K562 (cell line): ENCODE results near the gene ABCA4. TPM values are rescaled to one million over a fixed set of nuclear protein-coding genes. Genes with fewer than 3 reads are reported as not detected.

Source experiments
- ATAC-seq: fragments of 200-7000 bp; cut with Tn5 transposase; 3 replicates; pipeline ENCODE4 v1.9.1; 2020; ENCODE audit warnings: moderate library complexity
- BruUV-seq: library from RNA; stranded (reverse); fragments of 400-500 nt; replicated peaks from 2 replicates; lab custom pipeline; 2021; lab: Mats Ljungman, UMichigan
- CTCF ChIA-PET: fragments of 300-600 bp; formaldehyde crosslinking; extraction: SDS; loops from one replicate; lab custom pipeline; 2021; ENCODE audit warnings: low intra/inter-chr PET ratio; lab: Yijun Ruan, JAX
- POLR2A ChIA-PET: fragments of 300-600, 350-650 bp; sonication (Branson Sonifier 250); formaldehyde crosslinking; extraction: SDS; loops from one replicate; lab custom pipeline; 2021; ENCODE audit warnings: antibody characterized with exemption, inconsistent platforms; lab: Yijun Ruan, JAX
- DNase-seq, 4 experiments: peaks; one replicate each; pipeline versions ENCODE4 v3.0.0 to v3.0.0-alpha.2; 2011 to 2018; ENCODE audit warnings: low spot score in 3 of 4, mixed read lengths in 3 of 4; ENCODE audit errors: extremely low read depth in 1 of 4
- FAIRE-seq: peaks from 2 replicates; lab custom pipeline; 2011; peaks lifted over from hg19 to GRCh38; lab: Jason Lieb, UNC
- H2AFZ ChIP-seq: 2 replicates; pipeline ENCODE4 v1.6.0; 2011; ENCODE audit warnings: low read depth, low read length, control low read depth, inconsistent platforms
- H3K27ac ChIP-seq: fragments of 200-600 bp; 3 replicates; pipeline ENCODE4 v1.8.0; 2011; ENCODE audit warnings: low read depth, mild to moderate bottlenecking, control low read depth, inconsistent platforms, low read length, moderate library complexity, mixed read lengths; ENCODE audit errors: extremely low read depth
- H3K27me3 ChIP-seq, 2 experiments: fragments of 300-600 bp in 1 of 2; 2 replicates in 1 of 2; 3 replicates in 1 of 2; pipeline versions ENCODE4 v1.6.0 to v1.8.0; 2011; ENCODE audit warnings: inconsistent platforms in 2 of 2, low read length in 2 of 2, mild to moderate bottlenecking in 1 of 2, mixed read lengths in 1 of 2, moderate library complexity in 1 of 2; ENCODE audit not compliant: control insufficient read depth in 2 of 2, insufficient read depth in 2 of 2
- H3K36me3 ChIP-seq: fragments of 300-600 bp; 3 replicates; pipeline ENCODE4 v1.8.0; 2011; ENCODE audit warnings: mild to moderate bottlenecking, low read length, inconsistent platforms; ENCODE audit not compliant: control insufficient read depth, insufficient read depth
- H3K4me1 ChIP-seq, 2 experiments: fragments of 200-600 bp in 1 of 2; replicated peaks in 1 of 2; 2 replicates in 1 of 2; 3 replicates in 1 of 2; pipeline versions ENCODE4 v1.5.1 to v1.8.0; 2011; ENCODE audit warnings: inconsistent platforms in 2 of 2, low read length in 2 of 2, mild to moderate bottlenecking in 1 of 2, mixed read lengths in 1 of 2, moderate library complexity in 1 of 2; ENCODE audit not compliant: control insufficient read depth in 2 of 2, insufficient read depth in 2 of 2
- H3K4me2 ChIP-seq: 2 replicates; pipeline ENCODE4 v1.6.1; 2011; ENCODE audit warnings: low read length, control low read depth, inconsistent platforms, mixed read lengths; ENCODE audit not compliant: insufficient read depth
- H3K4me3 ChIP-seq: fragments of 200-600 bp; sonication (generic), shearing (Covaris generic); 2 replicates; pipeline ENCODE4 v1.5.1; 2016; ENCODE audit warnings: control low read depth, inconsistent platforms
- H3K79me2 ChIP-seq: fragments of 200-600 bp; 3 replicates; pipeline ENCODE4 v1.8.0; 2011; ENCODE audit warnings: low read length, inconsistent platforms; ENCODE audit not compliant: control insufficient read depth, insufficient read depth
- H3K9ac ChIP-seq, 2 experiments: 2 replicates each; pipeline versions ENCODE4 v1.6.0 to v1.6.1; 2011; ENCODE audit warnings: low read depth in 2 of 2, low read length in 2 of 2, control low read depth in 1 of 2, inconsistent platforms in 1 of 2, mild to moderate bottlenecking in 1 of 2, mixed read lengths in 1 of 2; ENCODE audit not compliant: insufficient read depth in 1 of 2
- H3K9me1 ChIP-seq: one replicate; pipeline ENCODE4 v1.6.0; 2011; ENCODE audit warnings: inconsistent platforms, mild to moderate bottlenecking, low read length, moderate library complexity; ENCODE audit not compliant: control insufficient read depth, insufficient read depth
- H3K9me3 ChIP-seq: replicated peaks from 2 replicates; pipeline ENCODE4 v1.5.1; 2011; ENCODE audit warnings: low read depth, low read length, inconsistent platforms; ENCODE audit not compliant: control insufficient read depth, insufficient read depth
- H4K20me1 ChIP-seq: replicated peaks from 2 replicates; pipeline ENCODE4 v1.6.1; 2011; ENCODE audit warnings: low read length, inconsistent platforms, mixed read lengths; ENCODE audit not compliant: control insufficient read depth, insufficient read depth
- ATF1 ChIP-seq, 2 experiments: fragments of 450-650 bp in 1 of 2; IDR thresholded peaks; 2 replicates each; pipeline ENCODE4 v1.6.1; 2016; ENCODE audit warnings: missing compliant biosample characterization in 1 of 2, missing genetic modification characterization in 1 of 2
- CREBBP ChIP-seq: IDR thresholded peaks from one replicate; pipeline ENCODE4 v1.6.1; 2012; ENCODE audit warnings: low read depth, mild to moderate bottlenecking, control low read depth, inconsistent platforms, low read length
- MECOM ChIP-seq: fragments of 250-450 bp; sonication (Bioruptor Pico); IDR thresholded peaks from 2 replicates; pipeline ENCODE4 v1.8.0; 2022; ENCODE audit warnings: inconsistent platforms
- TARDBP ChIP-seq: fragments of 450-650 bp; IDR thresholded peaks from 2 replicates; pipeline ENCODE4 v1.6.1; 2016
- WHSC1 ChIP-seq: IDR thresholded peaks from one replicate; pipeline ENCODE4 v1.6.1; 2012; ENCODE audit warnings: low read length, control low read depth, inconsistent platforms
- ZNF3 ChIP-seq: fragments of 250-450 bp; sonication (Bioruptor Pico); IDR thresholded peaks from 2 replicates; pipeline ENCODE4 v1.5.0; 2021; ENCODE audit warnings: mild to moderate bottlenecking, moderate library complexity
- WGBS: fragments of 100-300 bp; shearing (Covaris generic); methylation state at CpG from one replicate; pipeline ENCODE4 v1.1.6; 2016; ENCODE audit warnings: low coverage, mixed read lengths; ENCODE audit not compliant: insufficient coverage; ENCODE audit errors: missing lambda C conversion rate; 5-methylcytosine and 5-hydroxymethylcytosine counted together
- in situ Hi-C: fragments of 300-500 bp; cut with MboI; formaldehyde crosslinking; loops from 4 replicates; pipeline ENCODE4 v1.15.0; 2018; ENCODE audit warnings: inconsistent platforms, mixed read lengths
- intact Hi-C: fragments of 100-400 bp; cut with micrococcal nuclease; formaldehyde crosslinking; loops from 2 replicates; pipeline ENCODE4 v1.14.2; 2022
- polyA plus RNA-seq, 8 experiments: library from polyadenylated mRNA; depleted of rRNA in 4 of 8; stranded (reverse) in 5 of 8; unstranded in 3 of 8; fragments of >200 nt; fragmentation: Nextera tagmentation in 2 of 8; fragmentation: Illumina TruSeq in 1 of 8; extraction: Ambion mirVana in 2 of 8; extraction: Trizol in 1 of 8; gene quantifications; 2 replicates each; pipeline versions ENCODE4 v1.2.1 to v1.2.3, GENCODE V29; 2011 to 2014; ENCODE audit warnings: inconsistent platforms in 1 of 8, missing spikeins in 1 of 8
- total RNA-seq, 7 experiments: library from RNA; depleted of rRNA in 6 of 7; stranded (reverse); fragments of >200 nt in 6 of 7; fragmentation: Illumina TruSeq in 2 of 7; extraction: Trizol in 2 of 7; gene quantifications; 2 replicates each; pipeline versions ENCODE4 v1.2.1 to v1.2.3, GENCODE V29; 2011 to 2021; ENCODE audit warnings: low replicate concordance in 1 of 7
- TF ChIP-seq, protein P1 (sequence below), 2 experiments: fragments of 150-350 bp in 1 of 2; IDR thresholded peaks; 2 replicates each; pipeline ENCODE4 v1.6.1; 2012 to 2016; ENCODE audit warnings: low read depth in 2 of 2, low read length in 2 of 2, mild to moderate bottlenecking in 1 of 2, moderate library complexity in 1 of 2
- TF ChIP-seq, protein P2 (sequence below): fragments of 450-650 bp; formaldehyde crosslinking; conservative IDR thresholded peaks from 2 replicates; pipeline ENCODE4 v1.4.0; 2022; ENCODE audit warnings: mild to moderate bottlenecking, missing genetic modification characterization
- TF ChIP-seq, protein P3 (sequence below): conservative IDR thresholded peaks from 2 replicates; pipeline ENCODE4 v1.6.1; 2011; ENCODE audit warnings: low read depth, mild to moderate bottlenecking, low read length; ENCODE audit not compliant: control insufficient read depth

Gene ABCA4
- total and polyA plus RNA-seq, 9 of the 15 experiments (the other 6 are each of a cell fraction or from before 2014, with no cell fraction given) = 0.01 to 0.04 TPM; not detected in 7

DNA sequence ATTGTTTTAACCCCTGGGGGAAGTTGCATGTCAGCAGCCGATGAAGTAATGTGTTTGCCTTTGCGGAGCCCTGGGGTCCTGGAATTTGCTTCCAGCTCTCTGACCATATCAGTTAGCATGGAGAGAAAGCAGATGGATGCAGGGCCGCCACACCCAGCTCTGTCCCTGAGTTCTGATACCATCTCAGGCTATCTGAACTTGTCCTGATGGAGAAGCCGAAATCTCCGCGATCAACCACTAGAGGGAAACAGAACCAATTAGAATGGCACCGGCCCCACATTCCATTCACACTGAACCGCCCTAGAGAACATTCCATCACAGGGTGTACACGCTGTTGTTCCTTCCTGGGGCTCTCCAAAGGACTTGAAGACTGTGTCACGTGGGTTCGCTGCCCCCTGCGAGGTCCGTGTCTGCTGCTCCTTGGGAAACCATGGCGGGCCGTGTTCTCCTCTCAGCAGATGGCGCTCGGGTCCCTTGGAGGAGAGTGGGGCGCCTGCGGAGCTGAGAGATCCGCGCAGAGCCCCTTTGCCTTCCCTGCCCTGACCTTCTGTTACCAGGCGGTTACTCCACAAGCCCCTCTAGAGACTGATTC, 75.4 kb downstream of the ABCA4 start (continued):
- TF ChIP-seq, protein P1, sequence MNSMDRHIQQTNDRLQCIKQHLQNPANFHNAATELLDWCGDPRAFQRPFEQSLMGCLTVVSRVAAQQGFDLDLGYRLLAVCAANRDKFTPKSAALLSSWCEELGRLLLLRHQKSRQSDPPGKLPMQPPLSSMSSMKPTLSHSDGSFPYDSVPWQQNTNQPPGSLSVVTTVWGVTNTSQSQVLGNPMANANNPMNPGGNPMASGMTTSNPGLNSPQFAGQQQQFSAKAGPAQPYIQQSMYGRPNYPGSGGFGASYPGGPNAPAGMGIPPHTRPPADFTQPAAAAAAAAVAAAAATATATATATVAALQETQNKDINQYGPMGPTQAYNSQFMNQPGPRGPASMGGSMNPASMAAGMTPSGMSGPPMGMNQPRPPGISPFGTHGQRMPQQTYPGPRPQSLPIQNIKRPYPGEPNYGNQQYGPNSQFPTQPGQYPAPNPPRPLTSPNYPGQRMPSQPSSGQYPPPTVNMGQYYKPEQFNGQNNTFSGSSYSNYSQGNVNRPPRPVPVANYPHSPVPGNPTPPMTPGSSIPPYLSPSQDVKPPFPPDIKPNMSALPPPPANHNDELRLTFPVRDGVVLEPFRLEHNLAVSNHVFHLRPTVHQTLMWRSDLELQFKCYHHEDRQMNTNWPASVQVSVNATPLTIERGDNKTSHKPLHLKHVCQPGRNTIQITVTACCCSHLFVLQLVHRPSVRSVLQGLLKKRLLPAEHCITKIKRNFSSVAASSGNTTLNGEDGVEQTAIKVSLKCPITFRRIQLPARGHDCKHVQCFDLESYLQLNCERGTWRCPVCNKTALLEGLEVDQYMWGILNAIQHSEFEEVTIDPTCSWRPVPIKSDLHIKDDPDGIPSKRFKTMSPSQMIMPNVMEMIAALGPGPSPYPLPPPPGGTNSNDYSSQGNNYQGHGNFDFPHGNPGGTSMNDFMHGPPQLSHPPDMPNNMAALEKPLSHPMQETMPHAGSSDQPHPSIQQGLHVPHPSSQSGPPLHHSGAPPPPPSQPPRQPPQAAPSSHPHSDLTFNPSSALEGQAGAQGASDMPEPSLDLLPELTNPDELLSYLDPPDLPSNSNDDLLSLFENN (IDR thresholded peaks at IDR 0.05; ENCODE audit: low read depth in 2 of 2, low read length in 2 of 2) = no peak
- TF ChIP-seq, all 486 proteins: peak for 34

DNA sequence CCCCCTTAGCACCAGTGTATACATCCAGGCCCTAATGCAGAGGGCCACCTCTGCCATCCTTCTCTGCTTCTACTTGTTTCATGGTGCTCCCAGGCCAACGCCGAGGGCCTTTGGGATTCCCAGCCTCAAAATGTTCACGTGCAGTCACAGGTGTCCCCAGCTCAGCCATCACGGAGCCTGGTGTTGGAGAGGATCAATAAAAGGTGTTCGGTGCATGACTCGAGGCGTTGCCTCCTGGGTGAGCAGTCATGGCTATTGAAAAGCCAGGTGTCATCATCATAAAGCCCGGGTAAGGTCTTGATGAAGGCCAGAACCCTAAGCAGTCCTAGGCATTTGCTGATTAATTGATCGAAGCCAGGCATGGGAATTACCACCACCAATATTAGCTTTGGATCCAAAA, 76.1 kb downstream of the ABCA4 start:
- POLR2A ChIA-PET = no interaction called here
- TF ChIP-seq, protein P2, sequence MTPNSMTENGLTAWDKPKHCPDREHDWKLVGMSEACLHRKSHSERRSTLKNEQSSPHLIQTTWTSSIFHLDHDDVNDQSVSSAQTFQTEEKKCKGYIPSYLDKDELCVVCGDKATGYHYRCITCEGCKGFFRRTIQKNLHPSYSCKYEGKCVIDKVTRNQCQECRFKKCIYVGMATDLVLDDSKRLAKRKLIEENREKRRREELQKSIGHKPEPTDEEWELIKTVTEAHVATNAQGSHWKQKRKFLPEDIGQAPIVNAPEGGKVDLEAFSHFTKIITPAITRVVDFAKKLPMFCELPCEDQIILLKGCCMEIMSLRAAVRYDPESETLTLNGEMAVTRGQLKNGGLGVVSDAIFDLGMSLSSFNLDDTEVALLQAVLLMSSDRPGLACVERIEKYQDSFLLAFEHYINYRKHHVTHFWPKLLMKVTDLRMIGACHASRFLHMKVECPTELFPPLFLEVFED (CRISPR knock-in tag) = no peak
- TF ChIP-seq TARDBP (no peak), ATF1 (CRISPR knock-in tag; IDR thresholded peaks at IDR 0.05) (no peak), ATF1 (tag; IDR thresholded peaks at IDR 0.05) (no peak), ZNF3 (CRISPR knock-in tag) (no peak), MECOM (CRISPR knock-in tag) (no peak), CREBBP (no peak), WHSC1 (no peak)
- TF ChIP-seq, protein P3, sequence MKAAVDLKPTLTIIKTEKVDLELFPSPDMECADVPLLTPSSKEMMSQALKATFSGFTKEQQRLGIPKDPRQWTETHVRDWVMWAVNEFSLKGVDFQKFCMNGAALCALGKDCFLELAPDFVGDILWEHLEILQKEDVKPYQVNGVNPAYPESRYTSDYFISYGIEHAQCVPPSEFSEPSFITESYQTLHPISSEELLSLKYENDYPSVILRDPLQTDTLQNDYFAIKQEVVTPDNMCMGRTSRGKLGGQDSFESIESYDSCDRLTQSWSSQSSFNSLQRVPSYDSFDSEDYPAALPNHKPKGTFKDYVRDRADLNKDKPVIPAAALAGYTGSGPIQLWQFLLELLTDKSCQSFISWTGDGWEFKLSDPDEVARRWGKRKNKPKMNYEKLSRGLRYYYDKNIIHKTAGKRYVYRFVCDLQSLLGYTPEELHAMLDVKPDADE = no peak

More for the DNA sequence above, 76.1 kb downstream of the ABCA4 start:
- Histone ChIP-seq H4K20me1 (no peaks in the 10 kb centered on the region), H3K9me1 (no peaks in the 10 kb centered on the region), H3K27me3 (peaks cover 9 to 32% of the 10 kb centered on the region in 2 experiments; a peak in 4 of 5 replicates), H2AFZ (no peak overlapping the region), H3K4me1 (0 out of 5 replicates have a peak, but pooled peaks cover 0 to 4% of the 10 kb centered on the region in 2 experiments), H3K4me3 (no peak overlapping the region), H3K27ac (no peak overlapping the region), H3K9ac (no peak overlapping the region), H3K36me3 (no peaks in the 10 kb centered on the region), H3K4me2 (no peak overlapping the region), H3K79me2 (no peaks in the 10 kb centered on the region), H3K9me3 (no peaks in the 10 kb centered on the region)
- 7% methylated on average over 9 of the region's 9 CpGs for WGBS
- BruUV-seq = no TSS peak
- DNase-seq (no peak), FAIRE-seq (no peak), ATAC-seq (no peak)
- in situ Hi-C loops (loop anchor here (5.0 to 10.0 kb wide), 2 partner anchors 292 to 420 kb away; no protein-coding TSS in a partner anchor), intact Hi-C loops (loop anchor here (1.0 kb wide), 1 partner anchor 290 kb away; no protein-coding TSS in a partner anchor)
- CTCF ChIA-PET = interaction anchor here (0.5 to 1.8 kb wide), 3 partner anchors 291 to 810 kb away, joined by 3 to 11 read pairs (median 4); no protein-coding TSS in a partner anchor
